HEK293 (cell line): ENCODE results near the gene ANGPTL4.

Source experiments
- BCL11A ChIP-seq: fragments of 450-650 bp; formaldehyde crosslinking; IDR thresholded peaks from 2 replicates; pipeline ENCODE4 v1.5.1; 2016; ENCODE audit warnings: low read depth, missing biosample characterization, missing genetic modification characterization
- BCL11B ChIP-seq: fragments of 450-650 bp; formaldehyde crosslinking; IDR thresholded peaks from 2 replicates; pipeline ENCODE4 v1.5.1; 2016; ENCODE audit warnings: low read depth, missing biosample characterization, missing genetic modification characterization
- KLF1 ChIP-seq: fragments of 450-650 bp; formaldehyde crosslinking; IDR thresholded peaks from 2 replicates; pipeline ENCODE4 v1.5.1; 2016; ENCODE audit warnings: missing biosample characterization, missing genetic modification characterization
- KLF10 ChIP-seq: fragments of 450-650 bp; IDR thresholded peaks from 2 replicates; pipeline ENCODE4 v1.5.1; 2018; ENCODE audit warnings: missing biosample characterization, mild to moderate bottlenecking, missing genetic modification characterization
- MZF1 ChIP-seq: fragments of 450-650 bp; formaldehyde crosslinking; IDR thresholded peaks from 2 replicates; pipeline ENCODE4 v1.5.1; 2017; ENCODE audit warnings: missing biosample characterization, missing genetic modification characterization, borderline replicate concordance
- OSR2 ChIP-seq: fragments of 450-650 bp; formaldehyde crosslinking; IDR thresholded peaks from 2 replicates; pipeline ENCODE4 v1.5.1; 2016; ENCODE audit warnings: missing biosample characterization, missing genetic modification characterization
- SP2 ChIP-seq: fragments of 450-650 bp; formaldehyde crosslinking; IDR thresholded peaks from 2 replicates; pipeline ENCODE4 v1.5.1; 2016; ENCODE audit warnings: missing biosample characterization, missing genetic modification characterization
- SP3 ChIP-seq: fragments of 450-650 bp; formaldehyde crosslinking; IDR thresholded peaks from 2 replicates; pipeline ENCODE4 v1.5.1; 2016; ENCODE audit warnings: missing biosample characterization, missing genetic modification characterization
- YY2 ChIP-seq: fragments of 450-650 bp; formaldehyde crosslinking; IDR thresholded peaks from 2 replicates; pipeline ENCODE4 v1.5.1; 2016; ENCODE audit warnings: missing biosample characterization, missing genetic modification characterization
- ZBTB21 ChIP-seq: fragments of 450-650 bp; formaldehyde crosslinking; IDR thresholded peaks from 2 replicates; pipeline ENCODE4 v1.5.1; 2017; ENCODE audit warnings: missing biosample characterization, missing genetic modification characterization
- ZBTB48 ChIP-seq: fragments of 450-650 bp; formaldehyde crosslinking; IDR thresholded peaks from 2 replicates; pipeline ENCODE4 v1.5.1; 2016; ENCODE audit warnings: missing biosample characterization, missing genetic modification characterization
- ZFHX2 ChIP-seq: fragments of 450-650 bp; formaldehyde crosslinking; conservative IDR thresholded peaks from 2 replicates; pipeline ENCODE4 v1.5.1; 2016; ENCODE audit warnings: missing biosample characterization, missing genetic modification characterization
- ZNF133 ChIP-seq: fragments of 450-650 bp; formaldehyde crosslinking; IDR thresholded peaks from 2 replicates; pipeline ENCODE4 v1.5.1; 2016; ENCODE audit warnings: missing biosample characterization, missing genetic modification characterization
- ZNF140 ChIP-seq: fragments of 450-650 bp; formaldehyde crosslinking; IDR thresholded peaks from 2 replicates; pipeline ENCODE4 v1.5.1; 2016; ENCODE audit warnings: missing biosample characterization, missing genetic modification characterization
- ZNF2 ChIP-seq: fragments of 450-650 bp; formaldehyde crosslinking; IDR thresholded peaks from 2 replicates; pipeline ENCODE4 v1.5.1; 2016; ENCODE audit warnings: missing biosample characterization, missing genetic modification characterization
- ZNF239 ChIP-seq: fragments of 450-650 bp; formaldehyde crosslinking; IDR thresholded peaks from 2 replicates; pipeline ENCODE4 v1.5.1; 2016; ENCODE audit warnings: missing biosample characterization, missing genetic modification characterization
- ZNF366 ChIP-seq: fragments of 450-650 bp; formaldehyde crosslinking; conservative IDR thresholded peaks from 2 replicates; pipeline ENCODE4 v1.5.1; 2016; ENCODE audit warnings: missing biosample characterization, missing genetic modification characterization
- ZNF426 ChIP-seq: fragments of 450-650 bp; formaldehyde crosslinking; IDR thresholded peaks from 2 replicates; pipeline ENCODE4 v1.5.1; 2017; ENCODE audit warnings: missing biosample characterization, missing genetic modification characterization, mild to moderate bottlenecking, inconsistent platforms, moderate library complexity
- ZNF433 ChIP-seq: fragments of 450-650 bp; formaldehyde crosslinking; IDR thresholded peaks from 2 replicates; pipeline ENCODE4 v1.5.1; 2016; ENCODE audit warnings: missing biosample characterization, missing genetic modification characterization, low read depth
- ZNF501 ChIP-seq: fragments of 450-650 bp; formaldehyde crosslinking; IDR thresholded peaks from 2 replicates; pipeline ENCODE4 v1.5.1; 2016; ENCODE audit warnings: missing biosample characterization, missing genetic modification characterization
- ZNF629 ChIP-seq: fragments of 450-650 bp; formaldehyde crosslinking; IDR thresholded peaks from 2 replicates; pipeline ENCODE4 v1.5.1; 2017; ENCODE audit warnings: missing biosample characterization, missing genetic modification characterization
- ZNF660 ChIP-seq: fragments of 450-650 bp; IDR thresholded peaks from 2 replicates; pipeline ENCODE4 v1.5.1; 2018; ENCODE audit warnings: missing biosample characterization, mild to moderate bottlenecking, missing genetic modification characterization
- ZSCAN30 ChIP-seq: fragments of 450-650 bp; IDR thresholded peaks from 2 replicates; pipeline ENCODE4 v1.5.1; 2018; ENCODE audit warnings: missing biosample characterization, mild to moderate bottlenecking, missing genetic modification characterization, moderate library complexity
- TF ChIP-seq, protein P1 (sequence below): fragments of 450-650 bp; formaldehyde crosslinking; IDR thresholded peaks from 2 replicates; pipeline ENCODE4 v1.5.1; 2016; ENCODE audit warnings: missing biosample characterization, missing genetic modification characterization
- TF ChIP-seq, protein P2 (sequence below): fragments of 450-650 bp; formaldehyde crosslinking; IDR thresholded peaks from 2 replicates; pipeline ENCODE4 v1.5.1; 2017; ENCODE audit warnings: missing biosample characterization, mild to moderate bottlenecking, missing genetic modification characterization, moderate library complexity
- TF ChIP-seq, protein P3 (sequence below): fragments of 450-650 bp; formaldehyde crosslinking; IDR thresholded peaks from 2 replicates; pipeline ENCODE4 v1.5.1; 2016; ENCODE audit warnings: missing biosample characterization, missing genetic modification characterization
- TF ChIP-seq, protein P4 (sequence below): fragments of 450-650 bp; formaldehyde crosslinking; IDR thresholded peaks from 2 replicates; pipeline ENCODE4 v1.5.1; 2016; ENCODE audit warnings: missing biosample characterization, missing genetic modification characterization
- TF ChIP-seq, protein P5 (sequence below): sonication (generic); formaldehyde crosslinking; IDR thresholded peaks from 2 replicates; pipeline ENCODE4 v1.8.1; 2022; ENCODE audit warnings: mild to moderate bottlenecking, moderate library complexity, missing genetic modification reagents
- TF ChIP-seq, protein P6 (sequence below): fragments of 450-650 bp; formaldehyde crosslinking; IDR thresholded peaks from 2 replicates; pipeline ENCODE4 v1.5.1; 2016; ENCODE audit warnings: missing biosample characterization, missing genetic modification characterization, low read depth

ANGPTL4 gene

DNA sequence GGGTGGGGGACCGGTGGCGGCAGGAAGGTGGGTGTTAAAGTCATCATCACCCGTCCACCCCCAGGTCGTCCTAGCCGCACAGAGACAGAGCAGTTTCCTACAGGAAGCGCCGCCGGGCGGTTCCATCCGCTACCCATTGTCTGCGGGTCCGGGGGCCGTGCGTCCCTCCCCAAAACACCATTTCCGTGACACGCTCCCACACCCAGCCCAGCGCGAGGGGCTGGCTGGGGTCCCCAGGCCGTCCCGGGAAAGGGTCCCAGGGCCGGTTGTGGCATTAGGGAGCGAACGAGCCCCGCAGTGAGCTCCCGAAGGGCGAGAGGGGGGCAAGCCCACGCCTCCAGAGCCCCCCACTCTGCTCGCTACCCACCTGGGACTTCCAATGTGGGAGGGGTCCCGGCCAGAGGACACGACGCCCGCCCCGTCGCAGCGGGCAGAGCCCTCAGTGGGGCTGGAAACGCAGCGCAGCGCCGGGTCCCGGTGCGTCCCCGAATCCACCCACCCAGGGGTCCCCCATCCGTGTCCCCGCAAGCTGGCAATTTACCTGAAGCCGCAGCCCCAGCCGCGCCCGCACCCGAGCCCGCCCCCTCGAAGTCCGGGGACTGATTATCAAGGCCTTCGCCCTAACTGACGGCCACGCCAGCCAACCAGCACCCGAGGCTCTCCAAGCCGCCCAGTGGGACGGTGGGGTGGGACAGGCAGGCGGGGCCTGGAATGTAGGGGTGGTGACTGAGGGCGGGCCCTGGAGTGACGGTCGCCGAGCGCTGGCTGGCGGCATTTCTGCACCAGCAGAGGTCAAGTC lies 21.1 kb upstream of the ANGPTL4 start, which contains the start of gene KANK3 (continued):
- no peak for TF ChIP-seq YY2
- TF ChIP-seq OSR2 (tag by site-specific recombination), result no peak
- TF ChIP-seq ZNF133 (tag by site-specific recombination), result no peak
- TF ChIP-seq, protein P1, sequence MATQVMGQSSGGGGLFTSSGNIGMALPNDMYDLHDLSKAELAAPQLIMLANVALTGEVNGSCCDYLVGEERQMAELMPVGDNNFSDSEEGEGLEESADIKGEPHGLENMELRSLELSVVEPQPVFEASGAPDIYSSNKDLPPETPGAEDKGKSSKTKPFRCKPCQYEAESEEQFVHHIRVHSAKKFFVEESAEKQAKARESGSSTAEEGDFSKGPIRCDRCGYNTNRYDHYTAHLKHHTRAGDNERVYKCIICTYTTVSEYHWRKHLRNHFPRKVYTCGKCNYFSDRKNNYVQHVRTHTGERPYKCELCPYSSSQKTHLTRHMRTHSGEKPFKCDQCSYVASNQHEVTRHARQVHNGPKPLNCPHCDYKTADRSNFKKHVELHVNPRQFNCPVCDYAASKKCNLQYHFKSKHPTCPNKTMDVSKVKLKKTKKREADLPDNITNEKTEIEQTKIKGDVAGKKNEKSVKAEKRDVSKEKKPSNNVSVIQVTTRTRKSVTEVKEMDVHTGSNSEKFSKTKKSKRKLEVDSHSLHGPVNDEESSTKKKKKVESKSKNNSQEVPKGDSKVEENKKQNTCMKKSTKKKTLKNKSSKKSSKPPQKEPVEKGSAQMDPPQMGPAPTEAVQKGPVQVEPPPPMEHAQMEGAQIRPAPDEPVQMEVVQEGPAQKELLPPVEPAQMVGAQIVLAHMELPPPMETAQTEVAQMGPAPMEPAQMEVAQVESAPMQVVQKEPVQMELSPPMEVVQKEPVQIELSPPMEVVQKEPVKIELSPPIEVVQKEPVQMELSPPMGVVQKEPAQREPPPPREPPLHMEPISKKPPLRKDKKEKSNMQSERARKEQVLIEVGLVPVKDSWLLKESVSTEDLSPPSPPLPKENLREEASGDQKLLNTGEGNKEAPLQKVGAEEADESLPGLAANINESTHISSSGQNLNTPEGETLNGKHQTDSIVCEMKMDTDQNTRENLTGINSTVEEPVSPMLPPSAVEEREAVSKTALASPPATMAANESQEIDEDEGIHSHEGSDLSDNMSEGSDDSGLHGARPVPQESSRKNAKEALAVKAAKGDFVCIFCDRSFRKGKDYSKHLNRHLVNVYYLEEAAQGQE, result no peak
- TF ChIP-seq ZNF629 (tag by site-specific recombination), result no peak
- no peak for TF ChIP-seq ZNF366 (tag by site-specific recombination)
- TF ChIP-seq ZBTB21 (tag by site-specific recombination), result no peak
- TF ChIP-seq ZNF433 (tag by site-specific recombination), result no peak
- no peak for TF ChIP-seq ZNF501 (tag by site-specific recombination)
- no peak for TF ChIP-seq BCL11A (tag by site-specific recombination)
- TF ChIP-seq ZFHX2 (tag by site-specific recombination), result no peak; the same call in 1 of the 2 replicates
- no peak for TF ChIP-seq MZF1 (tag by site-specific recombination)
- no peak for TF ChIP-seq BCL11B (tag by site-specific recombination)
- no peak for TF ChIP-seq ZNF239 (tag by site-specific recombination)
- peak; percentile 63 for TF ChIP-seq KLF1 (tag by site-specific recombination)
- peak; percentile 93 for TF ChIP-seq SP3 (tag by site-specific recombination)
- TF ChIP-seq ZNF2 (tag by site-specific recombination), result no peak
- TF ChIP-seq, protein P2, sequence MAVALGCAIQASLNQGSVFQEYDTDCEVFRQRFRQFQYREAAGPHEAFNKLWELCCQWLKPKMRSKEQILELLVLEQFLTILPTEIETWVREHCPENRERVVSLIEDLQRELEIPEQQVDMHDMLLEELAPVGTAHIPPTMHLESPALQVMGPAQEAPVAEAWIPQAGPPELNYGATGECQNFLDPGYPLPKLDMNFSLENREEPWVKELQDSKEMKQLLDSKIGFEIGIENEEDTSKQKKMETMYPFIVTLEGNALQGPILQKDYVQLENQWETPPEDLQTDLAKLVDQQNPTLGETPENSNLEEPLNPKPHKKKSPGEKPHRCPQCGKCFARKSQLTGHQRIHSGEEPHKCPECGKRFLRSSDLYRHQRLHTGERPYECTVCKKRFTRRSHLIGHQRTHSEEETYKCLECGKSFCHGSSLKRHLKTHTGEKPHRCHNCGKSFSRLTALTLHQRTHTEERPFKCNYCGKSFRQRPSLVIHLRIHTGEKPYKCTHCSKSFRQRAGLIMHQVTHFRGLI (tag by site-specific recombination), result peak; percentile 59; the same call in 1 of the 2 replicates
- 0 out of 2 replicates have a peak, but pooled peaks have one; percentile 24 for TF ChIP-seq KLF10
- TF ChIP-seq, protein P3, sequence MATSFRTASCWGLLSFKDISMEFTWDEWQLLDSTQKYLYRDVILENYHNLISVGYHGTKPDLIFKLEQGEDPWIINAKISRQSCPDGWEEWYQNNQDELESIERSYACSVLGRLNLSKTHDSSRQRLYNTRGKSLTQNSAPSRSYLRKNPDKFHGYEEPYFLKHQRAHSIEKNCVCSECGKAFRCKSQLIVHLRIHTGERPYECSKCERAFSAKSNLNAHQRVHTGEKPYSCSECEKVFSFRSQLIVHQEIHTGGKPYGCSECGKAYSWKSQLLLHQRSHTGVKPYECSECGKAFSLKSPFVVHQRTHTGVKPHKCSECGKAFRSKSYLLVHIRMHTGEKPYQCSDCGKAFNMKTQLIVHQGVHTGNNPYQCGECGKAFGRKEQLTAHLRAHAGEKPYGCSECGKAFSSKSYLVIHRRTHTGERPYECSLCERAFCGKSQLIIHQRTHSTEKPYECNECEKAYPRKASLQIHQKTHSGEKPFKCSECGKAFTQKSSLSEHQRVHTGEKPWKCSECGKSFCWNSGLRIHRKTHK, result no peak
- TF ChIP-seq, protein P4, sequence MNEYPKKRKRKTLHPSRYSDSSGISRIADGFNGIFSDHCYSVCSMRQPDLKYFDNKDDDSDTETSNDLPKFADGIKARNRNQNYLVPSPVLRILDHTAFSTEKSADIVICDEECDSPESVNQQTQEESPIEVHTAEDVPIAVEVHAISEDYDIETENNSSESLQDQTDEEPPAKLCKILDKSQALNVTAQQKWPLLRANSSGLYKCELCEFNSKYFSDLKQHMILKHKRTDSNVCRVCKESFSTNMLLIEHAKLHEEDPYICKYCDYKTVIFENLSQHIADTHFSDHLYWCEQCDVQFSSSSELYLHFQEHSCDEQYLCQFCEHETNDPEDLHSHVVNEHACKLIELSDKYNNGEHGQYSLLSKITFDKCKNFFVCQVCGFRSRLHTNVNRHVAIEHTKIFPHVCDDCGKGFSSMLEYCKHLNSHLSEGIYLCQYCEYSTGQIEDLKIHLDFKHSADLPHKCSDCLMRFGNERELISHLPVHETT, result no peak
- TF ChIP-seq ZNF140 (tag by site-specific recombination), result no peak
- TF ChIP-seq ZNF426 (tag by site-specific recombination), result no peak
- TF ChIP-seq ZNF660 (tag by site-specific recombination), result no peak
- no peak for TF ChIP-seq ZBTB48 (tag by site-specific recombination)
- peak; percentile 96 for TF ChIP-seq SP2
- TF ChIP-seq ZSCAN30 (tag by site-specific recombination), result no peak
- TF ChIP-seq, protein P5, sequence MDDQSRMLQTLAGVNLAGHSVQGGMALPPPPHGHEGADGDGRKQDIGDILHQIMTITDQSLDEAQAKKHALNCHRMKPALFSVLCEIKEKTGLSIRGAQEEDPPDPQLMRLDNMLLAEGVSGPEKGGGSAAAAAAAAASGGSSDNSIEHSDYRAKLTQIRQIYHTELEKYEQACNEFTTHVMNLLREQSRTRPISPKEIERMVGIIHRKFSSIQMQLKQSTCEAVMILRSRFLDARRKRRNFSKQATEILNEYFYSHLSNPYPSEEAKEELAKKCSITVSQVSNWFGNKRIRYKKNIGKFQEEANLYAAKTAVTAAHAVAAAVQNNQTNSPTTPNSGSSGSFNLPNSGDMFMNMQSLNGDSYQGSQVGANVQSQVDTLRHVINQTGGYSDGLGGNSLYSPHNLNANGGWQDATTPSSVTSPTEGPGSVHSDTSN, result peak; percentile 95
- TF ChIP-seq, protein P6, sequence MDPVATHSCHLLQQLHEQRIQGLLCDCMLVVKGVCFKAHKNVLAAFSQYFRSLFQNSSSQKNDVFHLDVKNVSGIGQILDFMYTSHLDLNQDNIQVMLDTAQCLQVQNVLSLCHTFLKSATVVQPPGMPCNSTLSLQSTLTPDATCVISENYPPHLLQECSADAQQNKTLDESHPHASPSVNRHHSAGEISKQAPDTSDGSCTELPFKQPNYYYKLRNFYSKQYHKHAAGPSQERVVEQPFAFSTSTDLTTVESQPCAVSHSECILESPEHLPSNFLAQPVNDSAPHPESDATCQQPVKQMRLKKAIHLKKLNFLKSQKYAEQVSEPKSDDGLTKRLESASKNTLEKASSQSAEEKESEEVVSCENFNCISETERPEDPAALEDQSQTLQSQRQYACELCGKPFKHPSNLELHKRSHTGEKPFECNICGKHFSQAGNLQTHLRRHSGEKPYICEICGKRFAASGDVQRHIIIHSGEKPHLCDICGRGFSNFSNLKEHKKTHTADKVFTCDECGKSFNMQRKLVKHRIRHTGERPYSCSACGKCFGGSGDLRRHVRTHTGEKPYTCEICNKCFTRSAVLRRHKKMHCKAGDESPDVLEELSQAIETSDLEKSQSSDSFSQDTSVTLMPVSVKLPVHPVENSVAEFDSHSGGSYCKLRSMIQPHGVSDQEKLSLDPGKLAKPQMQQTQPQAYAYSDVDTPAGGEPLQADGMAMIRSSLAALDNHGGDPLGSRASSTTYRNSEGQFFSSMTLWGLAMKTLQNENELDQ (tag by site-specific recombination), result no peak
